ENCODE results near the gene TBX1.
A peak's percentile ranks its signal among the peaks of the same experiment; 100 is the strongest.

TBX1 gene

DNA sequence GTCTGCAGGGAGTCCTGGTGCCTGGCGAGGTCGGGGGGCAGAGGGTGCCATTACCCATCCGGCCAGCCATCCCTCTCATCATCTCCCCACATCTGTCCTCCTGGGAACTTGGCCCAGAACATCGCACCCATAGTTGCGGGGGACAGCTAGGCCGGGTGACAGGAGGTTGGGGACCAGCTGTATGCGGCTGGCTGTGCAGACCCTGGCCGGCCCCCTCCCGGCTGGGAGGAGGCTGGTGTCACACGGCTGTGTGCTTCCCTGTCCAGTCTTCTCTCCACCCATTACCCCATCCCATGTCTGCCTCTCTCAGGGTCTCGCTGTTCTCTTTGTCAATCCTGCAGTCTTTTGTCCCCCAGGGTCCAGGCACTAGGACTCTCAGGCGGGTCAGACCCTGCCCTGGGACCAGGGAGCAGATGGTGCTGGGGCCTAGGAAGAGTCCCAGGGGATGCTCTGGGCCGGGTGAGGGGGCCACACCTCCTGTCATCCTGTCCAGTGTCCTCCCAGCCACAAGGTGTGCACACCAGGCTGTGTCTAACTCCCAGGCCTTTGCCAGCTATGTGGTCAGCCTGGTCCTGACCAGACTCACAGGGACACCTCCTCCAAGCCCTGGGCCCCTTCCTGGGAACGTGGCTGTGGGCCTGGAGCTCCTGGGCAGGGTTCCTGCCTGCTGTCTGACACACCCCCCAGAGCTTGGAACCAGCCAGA is 6.4 kb upstream of the TBX1 start:
- no peak for DNase-seq

DNA sequence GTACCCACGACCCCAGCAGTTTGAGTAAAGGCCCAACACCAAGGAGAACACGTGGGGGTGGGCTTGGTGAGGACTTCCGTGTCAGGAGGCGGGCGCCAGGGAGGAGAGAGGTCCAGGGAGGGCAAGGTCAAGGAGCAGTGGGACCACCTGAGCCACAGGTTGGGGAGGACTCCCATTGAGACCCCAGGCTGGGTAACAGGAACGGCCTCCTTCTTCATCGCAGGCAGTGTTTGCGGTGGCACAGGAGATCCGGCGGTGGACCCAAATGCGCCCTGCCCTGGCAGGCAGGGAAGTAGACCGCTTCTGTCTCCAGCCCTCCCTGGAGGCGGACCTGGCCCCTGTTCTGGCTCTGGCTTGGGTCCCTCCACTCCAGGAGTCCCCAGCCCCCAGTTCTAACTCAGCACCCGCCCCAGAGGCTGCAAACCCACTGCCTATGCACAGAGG is 5.9 kb upstream of the TBX1 start:
- no peak for DNase-seq

DNA sequence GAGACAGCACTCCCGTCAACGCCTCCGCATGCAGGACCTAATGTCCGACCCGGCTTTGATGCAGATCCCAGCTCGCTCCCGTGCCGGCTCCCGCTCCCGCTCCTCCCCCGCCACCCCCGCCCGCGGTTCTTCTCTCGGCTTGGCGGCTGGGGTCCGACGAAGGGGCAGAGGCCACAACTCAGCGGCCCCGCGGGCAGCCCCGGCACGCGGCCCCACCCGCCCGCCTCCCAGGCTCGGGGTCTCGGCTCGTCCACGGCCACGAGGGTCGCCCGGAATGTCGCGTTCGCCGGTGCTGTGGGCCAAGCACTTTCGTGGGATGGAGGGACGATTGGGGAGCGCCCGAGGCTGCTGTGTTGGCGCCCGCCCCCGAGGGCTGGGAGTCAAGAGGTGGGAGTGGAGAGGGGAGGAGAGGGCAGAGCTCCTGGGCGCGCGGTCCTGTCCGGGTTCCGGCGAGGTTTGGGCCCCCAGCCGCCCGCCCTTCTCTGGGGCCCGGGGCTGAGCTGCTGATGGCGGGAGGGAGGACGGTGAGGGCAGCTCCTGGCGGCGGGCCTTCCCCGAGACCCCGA is 5.3 kb upstream of the TBX1 start:
- no peak for DNase-seq

DNA sequence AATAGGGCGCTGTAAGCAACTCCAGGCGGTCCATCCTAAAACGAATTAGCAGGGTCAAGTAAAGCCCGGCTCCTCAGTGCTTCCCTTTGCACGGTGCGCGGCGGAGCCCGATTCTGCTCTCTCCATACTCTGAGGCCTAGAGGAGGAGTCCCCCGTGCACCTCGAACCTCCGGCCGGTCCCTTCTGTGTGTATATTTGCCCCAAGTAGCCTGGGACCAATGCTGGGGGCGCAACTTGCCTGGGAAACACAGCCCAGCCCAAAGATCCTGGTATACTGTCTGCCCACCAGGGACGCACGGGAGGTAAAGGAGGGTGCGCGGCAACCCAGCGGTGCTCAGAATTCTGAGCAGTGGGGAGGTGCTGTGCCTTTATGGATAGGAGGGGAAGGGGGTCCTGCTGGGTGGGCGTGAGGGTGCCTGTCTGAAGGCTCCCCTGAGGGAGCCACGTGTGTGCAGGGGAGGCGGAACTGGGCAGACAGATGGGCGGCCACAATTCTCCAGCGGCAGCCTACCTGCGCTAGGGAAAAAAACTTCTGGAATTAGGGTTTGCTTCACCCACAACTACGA is 4.8 kb upstream of the TBX1 start:
- DNase-seq = no peak

DNA sequence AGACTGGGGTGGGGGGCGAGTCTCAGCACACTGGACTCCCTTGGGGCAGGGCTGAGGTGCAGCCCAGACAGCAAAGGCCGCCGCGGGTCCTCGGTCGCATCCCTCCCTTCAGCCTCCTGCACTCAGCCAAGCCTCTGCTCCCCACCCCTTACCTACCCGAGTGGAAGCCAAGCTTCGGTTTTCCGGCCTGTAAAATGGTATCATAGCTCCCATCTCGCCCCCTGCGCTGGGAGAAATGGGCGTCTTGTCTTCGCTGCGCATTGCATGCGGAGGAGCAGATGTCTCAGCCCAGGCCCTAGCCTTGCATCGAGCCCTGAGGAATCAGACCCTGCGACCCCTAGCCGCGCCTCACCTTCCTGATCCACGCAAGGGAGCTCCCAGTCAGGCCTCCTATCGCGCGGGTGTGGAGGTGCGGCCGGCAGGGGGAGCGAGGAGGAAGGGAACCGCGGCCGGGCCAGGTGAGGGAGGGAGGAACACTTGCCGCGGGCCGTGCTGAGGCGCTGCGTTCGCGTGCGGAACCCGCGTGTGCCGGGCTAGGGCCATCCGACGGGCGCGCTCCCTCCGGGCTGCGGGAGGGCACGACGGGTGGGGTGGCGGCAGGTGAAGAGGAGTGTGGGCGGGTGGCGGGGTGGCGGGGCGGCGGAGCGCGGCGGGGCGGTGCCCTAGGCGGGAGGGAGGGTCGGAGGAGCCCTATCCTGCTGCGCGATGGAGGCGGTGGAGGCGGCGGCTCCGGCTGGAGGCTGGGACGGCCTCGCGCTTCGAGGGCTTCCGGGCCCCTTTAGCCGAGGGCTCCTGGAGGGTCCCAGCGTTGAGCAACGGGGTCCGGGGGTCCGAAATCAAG is 4.1 kb upstream of the TBX1 start:
- peak; percentile 22 for DNase-seq

DNA sequence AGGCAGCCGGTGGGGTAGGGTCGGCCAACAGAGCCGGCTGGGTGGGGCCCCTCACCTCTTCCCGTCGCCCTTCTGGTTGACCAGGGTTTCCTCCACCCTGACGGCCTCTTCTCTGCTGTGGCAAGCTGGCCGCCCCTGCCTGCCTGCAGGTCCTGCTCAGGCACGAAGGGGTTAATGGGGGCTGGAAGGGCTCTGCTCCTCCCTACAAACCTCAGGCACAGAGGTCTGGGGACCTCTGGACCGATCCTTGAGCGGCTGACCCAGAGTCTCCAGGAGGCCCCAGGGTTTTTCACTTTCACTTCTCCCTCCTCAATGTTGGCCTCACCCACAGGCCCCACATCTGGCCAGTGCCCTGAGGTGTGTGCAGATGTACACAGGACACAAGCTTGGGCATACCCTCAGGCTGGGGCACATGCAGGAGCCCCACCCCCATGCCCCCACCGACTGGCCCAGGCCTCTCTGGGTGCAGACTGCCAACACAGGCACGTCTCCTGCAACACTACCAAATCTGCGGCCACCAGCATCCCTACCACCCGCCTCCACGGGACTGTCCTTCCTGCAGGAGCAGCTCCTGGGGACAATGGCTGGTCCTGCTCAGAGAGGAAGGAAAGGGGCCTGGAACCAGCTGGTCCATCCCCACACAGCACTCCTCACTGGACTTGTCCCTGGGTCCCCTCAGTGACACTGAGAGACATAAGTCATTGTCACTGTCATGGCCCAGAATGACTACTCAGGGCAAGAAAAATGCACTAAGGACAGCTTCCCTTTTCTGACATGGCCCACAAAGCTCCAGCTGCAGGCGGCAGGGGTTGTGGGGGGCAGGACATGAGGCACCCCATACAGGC is 3.2 kb upstream of the TBX1 start:
- no peak for DNase-seq

DNA sequence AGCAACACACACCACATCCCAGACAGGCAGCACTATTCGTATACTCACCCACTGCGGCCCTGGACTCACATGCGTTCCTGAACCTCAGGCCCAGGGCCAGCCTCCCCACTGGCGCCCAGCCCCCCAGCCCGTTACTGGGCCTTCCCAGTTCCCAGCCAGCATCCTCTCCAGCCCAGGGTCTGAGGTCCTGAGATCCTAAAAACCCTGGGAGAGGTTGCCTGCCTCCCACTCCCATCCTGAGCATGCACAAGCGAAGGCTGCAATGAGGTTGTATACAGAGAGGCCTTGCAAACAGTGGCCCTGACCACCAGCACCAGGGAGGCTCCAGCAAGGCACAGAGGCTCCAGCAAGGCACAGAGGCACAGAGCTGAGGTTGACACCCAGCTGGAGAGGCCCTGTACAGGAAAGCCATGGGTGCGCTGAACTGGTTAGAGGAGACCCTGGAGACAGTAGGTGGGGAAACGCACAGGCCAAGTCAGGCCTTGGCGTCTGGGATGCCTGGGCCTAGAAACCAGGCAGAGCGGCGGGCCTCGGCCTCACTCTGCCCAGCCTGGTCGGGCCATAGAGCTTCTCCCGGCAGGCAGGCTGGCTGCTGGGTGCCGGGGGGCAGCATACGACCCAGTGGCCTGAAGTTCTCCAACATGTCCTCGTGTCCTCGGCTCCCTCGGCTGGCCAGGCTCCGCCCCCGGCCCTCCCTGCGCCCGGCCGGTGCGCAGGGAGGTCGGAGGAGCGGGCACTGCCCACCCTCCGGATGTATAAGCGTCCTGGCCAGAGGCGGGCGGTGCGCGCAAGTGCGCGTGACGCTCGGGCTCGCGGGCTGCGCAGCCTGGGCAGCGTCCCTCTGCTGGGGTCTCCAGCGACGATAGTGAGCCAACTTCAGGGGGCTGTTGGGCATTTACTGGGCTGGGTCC is 2.3 kb upstream of the TBX1 start:
- no peak for DNase-seq

DNA sequence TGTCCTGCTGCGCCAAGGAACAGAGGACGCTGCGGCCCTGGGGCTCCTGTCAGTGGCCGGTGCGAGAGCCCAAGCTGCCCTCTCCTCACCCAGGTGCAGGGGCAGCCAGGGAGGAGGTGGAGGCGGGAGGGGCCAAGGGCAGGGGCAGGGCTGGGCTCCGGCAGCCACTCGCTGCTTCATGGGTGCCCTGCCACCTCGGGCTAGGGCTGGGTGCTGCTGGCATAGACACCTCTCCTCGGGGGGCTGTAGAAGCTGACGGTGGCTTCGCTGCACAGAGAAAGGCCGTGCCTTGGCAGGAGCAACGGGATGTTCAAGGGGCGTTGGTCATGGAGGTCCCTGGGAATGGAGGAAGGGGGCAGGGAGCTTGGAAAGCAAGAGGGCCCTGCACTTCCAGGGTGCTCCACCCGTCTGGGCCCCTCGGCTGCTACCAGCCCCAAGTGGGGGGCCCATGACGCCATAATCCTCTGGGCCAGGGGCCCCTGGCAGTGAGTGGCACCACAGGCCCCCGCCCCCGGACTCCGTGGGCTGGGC is 1.6 kb upstream of the TBX1 start:
- DNase-seq = no peak

DNA sequence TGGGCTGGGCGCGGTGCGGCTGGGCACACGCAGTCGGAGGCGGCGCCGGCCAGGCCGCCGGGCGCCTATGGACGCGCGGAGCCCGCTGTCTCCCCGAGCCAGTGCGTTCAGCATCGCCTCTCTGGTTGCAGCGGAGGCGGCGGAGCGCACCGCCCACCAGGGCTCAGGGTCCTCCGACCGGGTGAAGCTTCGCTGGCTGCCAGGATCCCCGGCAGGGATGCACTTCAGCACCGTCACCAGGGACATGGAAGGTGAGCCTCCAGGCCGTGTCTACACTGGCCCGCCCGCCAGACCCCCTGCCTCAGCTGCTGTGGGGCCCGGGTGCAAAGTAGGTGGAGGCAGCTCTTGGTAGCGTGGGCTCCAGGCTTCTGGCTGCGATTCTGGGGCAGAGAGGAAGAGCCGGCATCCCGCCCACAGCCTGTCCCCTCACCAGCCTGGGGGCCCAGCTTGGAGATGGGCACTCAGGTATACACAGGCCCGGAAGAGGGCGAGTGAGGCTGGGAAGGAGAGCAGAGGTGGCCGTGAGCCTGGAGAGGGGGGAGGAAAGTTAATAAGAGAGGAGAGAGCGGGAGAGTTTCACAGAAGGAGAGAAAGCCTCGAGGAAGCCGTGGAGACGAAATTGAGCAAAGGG is 1.0 kb upstream of the TBX1 start:
- DNase-seq = no peak

DNA sequence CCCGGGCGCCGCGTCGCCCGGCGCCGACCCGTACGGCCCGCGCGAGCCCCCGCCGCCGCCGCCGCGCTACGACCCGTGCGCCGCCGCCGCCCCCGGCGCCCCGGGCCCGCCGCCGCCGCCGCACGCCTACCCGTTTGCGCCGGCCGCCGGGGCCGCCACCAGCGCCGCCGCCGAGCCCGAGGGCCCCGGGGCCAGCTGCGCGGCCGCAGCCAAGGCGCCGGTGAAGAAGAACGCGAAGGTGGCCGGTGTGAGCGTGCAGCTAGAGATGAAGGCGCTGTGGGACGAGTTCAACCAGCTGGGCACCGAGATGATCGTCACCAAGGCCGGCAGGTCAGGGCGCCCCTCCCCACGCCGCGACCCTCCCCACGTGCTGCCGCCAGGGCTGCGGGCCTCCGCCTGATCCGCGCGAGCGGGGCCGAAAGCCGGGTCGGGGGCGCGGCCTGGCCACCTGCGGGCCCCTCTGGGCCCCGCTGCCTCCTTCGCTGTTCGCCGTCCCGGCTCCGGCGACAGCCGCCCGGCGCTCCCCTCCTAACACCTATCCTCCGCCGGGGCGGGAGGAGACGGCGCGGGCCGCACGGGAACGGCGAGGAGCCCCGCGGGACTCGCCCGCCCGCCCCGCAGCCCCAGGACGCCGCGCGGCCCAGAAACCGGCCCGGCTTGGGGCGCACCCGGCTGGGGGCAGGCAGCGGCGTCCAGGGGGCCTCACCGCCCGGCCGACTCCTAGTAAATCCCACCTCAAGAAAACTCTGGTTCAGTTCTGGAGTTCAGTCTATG is 560 bp downstream of the TBX1 start:
- no peak for DNase-seq

DNA sequence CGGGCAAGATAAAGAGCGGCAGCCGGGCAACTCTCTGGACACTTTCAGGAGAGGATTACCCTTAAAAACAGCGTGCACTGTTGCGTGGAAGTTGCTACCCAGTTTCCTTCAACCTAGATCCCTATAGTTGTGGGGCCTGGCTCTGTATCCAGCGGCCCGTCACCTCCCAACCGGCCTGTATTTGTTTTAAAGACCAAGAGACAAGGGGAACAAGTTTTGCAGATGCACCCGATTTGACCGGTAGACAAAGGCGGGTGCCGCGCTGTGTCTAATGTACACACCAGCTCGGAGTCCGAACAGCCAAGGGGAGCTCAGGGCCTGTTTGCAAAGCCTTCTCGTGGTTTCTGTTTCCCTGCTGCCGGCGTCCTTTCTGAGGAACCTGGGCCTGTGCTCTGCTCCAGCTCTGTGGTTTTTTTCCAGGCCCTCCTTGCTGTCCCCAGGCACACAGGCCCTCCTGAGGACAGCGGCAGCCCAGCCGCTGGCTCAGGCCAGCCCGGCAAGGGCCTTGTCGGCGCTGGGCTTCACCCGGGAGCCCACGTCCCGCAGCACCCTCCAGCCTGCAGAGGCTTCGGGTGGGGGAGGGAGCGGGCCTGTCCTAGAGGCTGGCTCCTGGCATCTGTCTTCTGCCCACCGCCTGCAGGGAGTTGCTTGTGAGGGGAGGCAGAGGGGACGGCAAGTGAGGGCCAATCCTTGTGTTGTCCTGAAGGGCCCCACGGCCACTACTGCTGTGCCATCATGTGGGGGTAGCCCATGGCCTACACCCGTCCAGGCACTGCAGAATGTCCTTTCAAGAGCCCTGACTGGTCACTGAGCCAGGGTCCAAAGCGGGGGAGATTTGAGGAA is 1.4 kb downstream of the TBX1 start:
- DNase-seq = no peak

DNA sequence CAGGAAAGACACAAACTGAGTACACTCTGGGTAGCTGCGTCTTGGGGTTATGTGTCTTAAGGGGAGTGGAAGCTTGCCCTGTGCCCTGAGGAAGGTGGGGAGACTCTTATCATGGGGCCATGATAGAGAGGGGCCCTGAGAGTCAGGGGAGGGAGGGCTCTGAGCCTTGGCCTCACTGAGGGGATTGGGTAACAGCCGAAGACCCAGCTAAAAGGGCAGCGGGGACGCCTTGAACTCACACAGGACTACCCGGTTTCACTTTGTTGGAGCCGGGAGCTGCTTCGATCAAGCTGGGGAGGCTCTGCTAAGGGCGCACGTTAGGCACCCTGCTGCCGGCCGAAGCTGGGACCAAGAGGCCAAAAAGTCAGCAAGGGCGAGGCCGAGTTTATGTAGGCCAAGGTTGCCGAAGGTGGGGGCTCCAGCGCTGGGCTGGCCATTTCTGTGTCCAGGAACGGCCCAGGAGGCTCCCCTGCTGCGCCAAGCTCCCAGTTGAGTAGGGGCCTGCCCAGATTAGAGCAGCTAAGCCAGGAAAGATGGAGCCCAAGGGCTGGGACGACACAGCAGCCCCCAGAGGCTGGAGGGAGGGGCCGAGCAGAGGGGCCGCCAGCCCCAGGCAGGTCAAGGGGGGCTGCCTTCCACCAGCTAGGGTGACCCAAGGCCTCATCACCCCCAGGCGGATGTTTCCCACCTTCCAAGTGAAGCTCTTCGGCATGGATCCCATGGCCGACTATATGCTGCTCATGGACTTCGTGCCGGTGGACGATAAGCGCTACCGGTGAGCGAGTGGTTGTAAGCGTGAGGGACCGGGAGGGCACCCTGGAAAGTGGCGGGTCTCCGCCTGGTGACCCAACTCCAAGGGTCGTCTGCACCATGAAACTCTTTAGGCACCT is 2.2 kb downstream of the TBX1 start:
- DNase-seq = no peak

DNA sequence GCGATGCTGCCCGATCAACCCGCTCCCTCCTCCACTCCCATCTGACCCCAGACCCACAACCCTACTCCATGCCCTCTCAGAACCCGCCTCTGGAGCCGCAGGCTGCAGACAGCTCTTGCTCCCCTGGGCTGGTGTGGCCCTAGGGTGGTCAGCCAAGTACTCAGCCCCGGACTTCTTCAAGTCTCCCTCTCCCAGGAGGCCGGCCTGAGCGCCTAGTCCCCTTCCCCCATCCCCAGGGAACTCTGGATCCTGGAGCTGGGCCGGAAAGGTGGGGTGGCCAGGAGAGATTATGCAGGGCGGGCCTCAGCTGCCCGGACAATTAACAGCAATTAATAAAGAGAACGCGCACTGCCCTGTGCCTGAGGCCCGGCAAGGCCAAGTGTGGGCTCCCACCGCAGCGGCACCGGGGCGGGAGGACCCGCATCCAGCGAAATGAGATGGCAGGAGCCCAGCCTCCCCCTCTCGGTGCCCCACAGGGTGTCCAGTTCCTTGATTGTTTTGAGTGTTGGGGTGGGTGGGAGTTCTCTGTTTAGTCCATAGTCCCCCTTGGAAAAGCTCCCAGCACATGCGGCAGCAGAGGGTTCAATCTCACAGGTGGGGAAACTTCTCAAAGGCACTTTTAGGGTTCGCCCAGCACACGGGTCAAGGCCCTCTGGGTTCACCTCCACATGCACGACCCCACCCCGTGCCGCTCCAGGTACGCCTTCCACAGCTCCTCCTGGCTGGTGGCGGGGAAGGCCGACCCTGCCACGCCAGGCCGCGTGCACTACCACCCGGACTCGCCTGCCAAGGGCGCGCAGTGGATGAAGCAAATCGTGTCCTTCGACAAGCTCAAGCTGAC is 3.1 kb downstream of the TBX1 start:
- no peak for DNase-seq

DNA sequence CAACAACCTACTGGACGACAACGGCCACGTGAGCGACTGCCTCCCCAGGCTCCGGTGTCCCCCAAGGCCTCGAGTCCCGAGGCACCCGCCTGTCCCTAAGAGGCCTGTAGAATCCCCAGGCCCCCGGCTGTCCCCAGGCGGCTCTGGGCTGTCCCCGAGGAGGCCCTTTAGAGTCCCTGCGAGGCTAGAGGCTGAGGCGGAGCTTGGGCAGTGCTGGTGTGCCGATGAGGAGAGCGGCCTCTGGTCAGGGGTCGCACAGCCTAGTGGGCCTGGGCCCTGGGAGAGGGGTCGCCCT is 3.7 kb downstream of the TBX1 start:
- DNase-seq = no peak

DNA sequence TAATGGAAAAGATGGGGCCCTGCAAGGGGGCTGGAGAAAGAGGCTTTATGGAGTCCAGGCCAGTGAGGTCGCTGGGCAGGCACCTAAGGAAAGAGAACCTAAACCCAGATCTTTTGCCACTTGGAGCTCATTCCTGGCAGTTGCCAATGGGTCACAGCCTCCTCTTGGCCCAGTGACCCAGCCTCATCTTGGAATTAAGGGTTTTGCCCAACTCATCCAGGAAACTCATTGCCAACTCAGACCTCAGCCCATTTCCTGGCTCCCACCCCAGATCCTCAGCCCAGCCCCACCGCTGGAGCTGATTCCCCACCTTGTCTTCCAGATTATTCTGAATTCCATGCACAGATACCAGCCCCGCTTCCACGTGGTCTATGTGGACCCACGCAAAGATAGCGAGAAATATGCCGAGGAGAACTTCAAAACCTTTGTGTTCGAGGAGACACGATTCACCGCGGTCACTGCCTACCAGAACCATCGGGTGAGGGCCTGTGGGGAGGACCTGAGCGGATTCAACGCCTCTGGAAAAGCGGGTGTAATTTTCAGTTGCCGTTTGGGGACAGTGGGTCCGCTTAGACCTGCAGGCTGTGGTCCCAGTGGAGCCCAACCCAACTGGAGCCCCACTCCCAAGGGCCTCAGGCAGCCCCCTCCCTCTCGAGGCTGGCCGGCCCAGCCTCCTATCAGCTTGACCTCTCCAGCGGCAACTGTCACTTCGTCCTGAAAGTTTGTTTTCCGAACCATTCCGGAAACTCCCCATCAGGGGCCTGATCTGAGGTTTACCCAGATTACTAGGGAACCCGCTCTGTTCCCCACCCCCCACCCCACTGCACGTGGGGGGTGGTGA is 4.3 kb downstream of the TBX1 start:
- DNase-seq = no peak

DNA sequence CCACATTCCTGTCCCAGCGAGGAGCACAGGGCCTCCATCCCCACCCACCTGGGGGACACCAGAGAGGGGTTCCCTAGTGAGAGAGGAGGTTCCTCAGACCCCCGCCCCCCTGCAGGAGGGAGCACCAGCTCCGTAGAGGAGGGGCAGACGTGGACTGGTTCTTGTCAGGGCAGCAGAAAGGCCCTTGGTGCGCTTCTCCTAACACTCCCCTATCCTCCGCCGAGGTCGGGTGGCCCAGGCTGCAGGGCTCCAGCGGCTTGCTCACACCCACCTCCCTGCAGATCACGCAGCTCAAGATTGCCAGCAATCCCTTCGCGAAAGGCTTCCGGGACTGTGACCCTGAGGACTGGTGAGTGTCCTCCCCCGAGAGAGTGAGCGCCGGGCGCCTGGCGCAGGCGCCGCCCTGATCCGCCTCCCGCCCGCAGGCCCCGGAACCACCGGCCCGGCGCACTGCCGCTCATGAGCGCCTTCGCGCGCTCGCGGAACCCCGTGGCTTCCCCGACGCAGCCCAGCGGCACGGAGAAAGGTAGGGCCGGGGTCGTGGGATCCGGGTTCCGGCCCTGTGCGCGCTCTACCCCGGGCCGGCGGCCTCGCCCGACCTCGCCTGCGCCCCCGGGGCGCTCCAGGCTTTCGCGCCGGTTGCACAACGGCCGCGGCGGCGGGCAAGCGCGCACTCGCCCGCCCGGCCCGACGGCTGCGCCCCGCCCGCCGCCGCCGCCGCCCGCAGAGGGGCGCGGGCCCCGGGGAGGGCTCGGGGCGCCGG is 5.1 kb downstream of the TBX1 start:
- no peak for DNase-seq
